Hepatocyte (in vitro differentiated cells): ENCODE results near the gene TNFSF8. TPM values are rescaled to one million over a fixed set of nuclear protein-coding genes. Genes with fewer than 3 reads are reported as not detected.

ENCODE experiments used
- DNase-seq: peaks from one replicate; pipeline ENCODE4 v3.0.0-alpha.2; 2016; ENCODE audit warnings: low spot score
- H2AFZ ChIP-seq: fragments of 200-600 bp; sonication (generic); 2 replicates; pipeline ENCODE4 v1.6.0; 2016; ENCODE audit warnings: antibody characterized with exemption, mild to moderate bottlenecking
- H3K27ac ChIP-seq: fragments of 200-600 bp; sonication (generic); 2 replicates; pipeline ENCODE4 v1.5.1; 2016; ENCODE audit warnings: mild to moderate bottlenecking
- H3K27me3 ChIP-seq: fragments of 200-600 bp; sonication (generic); 2 replicates; pipeline ENCODE4 v1.6.1; 2016
- H3K36me3 ChIP-seq: fragments of 200-600 bp; sonication (generic); replicated peaks from 2 replicates; pipeline ENCODE4 v1.5.1; 2016; ENCODE audit warnings: low read depth; ENCODE audit not compliant: insufficient read depth
- H3K4me1 ChIP-seq: fragments of 200-600 bp; sonication (generic); 2 replicates; pipeline ENCODE4 v1.5.1; 2016; ENCODE audit warnings: mild to moderate bottlenecking, moderate library complexity; ENCODE audit not compliant: insufficient read depth
- H3K4me2 ChIP-seq: fragments of 200-600 bp; sonication (generic); 2 replicates; pipeline ENCODE4 v1.6.0; 2016
- H3K4me3 ChIP-seq: fragments of 200-600 bp; sonication (generic); 2 replicates; pipeline ENCODE4 v1.5.1; 2016; ENCODE audit warnings: mild to moderate bottlenecking
- H3K79me2 ChIP-seq: fragments of 200-600 bp; sonication (generic); 2 replicates; pipeline ENCODE4 v1.6.0; 2017; ENCODE audit warnings: mild to moderate bottlenecking
- H3K9me2 ChIP-seq: fragments of 200-600 bp; sonication (generic); replicated peaks from 2 replicates; pipeline ENCODE4 v1.6.0; 2017; ENCODE audit warnings: mild to moderate bottlenecking; ENCODE audit not compliant: insufficient read depth
- H3K9me3 ChIP-seq: fragments of 200-600 bp; sonication (generic); 2 replicates; pipeline ENCODE4 v1.5.1; 2016; ENCODE audit warnings: low read depth, mild to moderate bottlenecking
- H4K20me1 ChIP-seq: fragments of 200-600 bp; sonication (generic); 2 replicates; pipeline ENCODE4 v1.6.0; 2016; ENCODE audit warnings: mild to moderate bottlenecking; ENCODE audit not compliant: insufficient read depth, poor library complexity, severe bottlenecking
- EZH2 ChIP-seq: fragments of 200-600 bp; sonication (generic); IDR thresholded peaks from 2 replicates; pipeline ENCODE4 v1.6.1; 2016; ENCODE audit warnings: antibody characterized with exemption, mild to moderate bottlenecking, borderline replicate concordance
- EZH2phosphoT487 ChIP-seq: fragments of 200-600 bp; sonication (generic); IDR thresholded peaks from one replicate; pipeline ENCODE4 v1.6.1; 2018; ENCODE audit warnings: antibody characterized with exemption, mild to moderate bottlenecking, low read depth, moderate library complexity; ENCODE audit not compliant: unreplicated experiment, severe bottlenecking
- WGBS: methylation state at CpG from one replicate; pipeline ENCODE4 v1.1.6; 2016; ENCODE audit warnings: low lambda C conversion rate; ENCODE audit errors: missing lambda C conversion rate; 5-methylcytosine and 5-hydroxymethylcytosine counted together
- polyA plus RNA-seq: library from polyadenylated mRNA; unstranded; fragments of >200 nt; fragmentation: Nextera tagmentation; extraction: Ambion mirVana; gene quantifications from 2 replicates; pipeline ENCODE4 v1.2.1, GENCODE V29; 2016
- total RNA-seq: library from RNA; depleted of rRNA; stranded (reverse); fragments of >200 nt; gene quantifications from 2 replicates; pipeline ENCODE4 v1.2.3, GENCODE V29; 2014
- TF ChIP-seq, protein P1 (sequence below): fragments of 200-600 bp; sonication (generic); IDR thresholded peaks from 2 replicates; pipeline ENCODE4 v1.5.1; 2016; ENCODE audit warnings: antibody characterized with exemption, mild to moderate bottlenecking; ENCODE audit not compliant: poor library complexity

Gene TNFSF8
- total and polyA plus RNA-seq, 2 experiments from 2014 or later: not detected

GRCh38 chr9:114913217-114913616 is 17.2 kb downstream of the TNFSF8 start:
- DNase-seq: no peak
- WGBS: 81% methylated on average over 5 of the region's 5 CpGs
- H3K4me3 ChIP-seq: no peak overlapping the region
- no peak overlapping the region for H2AFZ ChIP-seq
- no peak for TF ChIP-seq EZH2phosphoT487
- no peak for TF ChIP-seq EZH2
- TF ChIP-seq, protein P1, sequence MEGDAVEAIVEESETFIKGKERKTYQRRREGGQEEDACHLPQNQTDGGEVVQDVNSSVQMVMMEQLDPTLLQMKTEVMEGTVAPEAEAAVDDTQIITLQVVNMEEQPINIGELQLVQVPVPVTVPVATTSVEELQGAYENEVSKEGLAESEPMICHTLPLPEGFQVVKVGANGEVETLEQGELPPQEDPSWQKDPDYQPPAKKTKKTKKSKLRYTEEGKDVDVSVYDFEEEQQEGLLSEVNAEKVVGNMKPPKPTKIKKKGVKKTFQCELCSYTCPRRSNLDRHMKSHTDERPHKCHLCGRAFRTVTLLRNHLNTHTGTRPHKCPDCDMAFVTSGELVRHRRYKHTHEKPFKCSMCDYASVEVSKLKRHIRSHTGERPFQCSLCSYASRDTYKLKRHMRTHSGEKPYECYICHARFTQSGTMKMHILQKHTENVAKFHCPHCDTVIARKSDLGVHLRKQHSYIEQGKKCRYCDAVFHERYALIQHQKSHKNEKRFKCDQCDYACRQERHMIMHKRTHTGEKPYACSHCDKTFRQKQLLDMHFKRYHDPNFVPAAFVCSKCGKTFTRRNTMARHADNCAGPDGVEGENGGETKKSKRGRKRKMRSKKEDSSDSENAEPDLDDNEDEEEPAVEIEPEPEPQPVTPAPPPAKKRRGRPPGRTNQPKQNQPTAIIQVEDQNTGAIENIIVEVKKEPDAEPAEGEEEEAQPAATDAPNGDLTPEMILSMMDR: no peak
- no peaks in the 10 kb centered on the region for H3K9me3 ChIP-seq
- peaks cover 10% of the 10 kb centered on the region for H3K4me1 ChIP-seq
- H3K27ac ChIP-seq: no peak overlapping the region
- H3K9me2 ChIP-seq: no peaks in the 10 kb centered on the region
- no peaks in the 10 kb centered on the region for H3K27me3 ChIP-seq
- H4K20me1 ChIP-seq: no peaks in the 10 kb centered on the region
- H3K79me2 ChIP-seq: no peaks in the 10 kb centered on the region
- no peaks in the 10 kb centered on the region for H3K36me3 ChIP-seq
- no peak overlapping the region for H3K4me2 ChIP-seq

DNA sequence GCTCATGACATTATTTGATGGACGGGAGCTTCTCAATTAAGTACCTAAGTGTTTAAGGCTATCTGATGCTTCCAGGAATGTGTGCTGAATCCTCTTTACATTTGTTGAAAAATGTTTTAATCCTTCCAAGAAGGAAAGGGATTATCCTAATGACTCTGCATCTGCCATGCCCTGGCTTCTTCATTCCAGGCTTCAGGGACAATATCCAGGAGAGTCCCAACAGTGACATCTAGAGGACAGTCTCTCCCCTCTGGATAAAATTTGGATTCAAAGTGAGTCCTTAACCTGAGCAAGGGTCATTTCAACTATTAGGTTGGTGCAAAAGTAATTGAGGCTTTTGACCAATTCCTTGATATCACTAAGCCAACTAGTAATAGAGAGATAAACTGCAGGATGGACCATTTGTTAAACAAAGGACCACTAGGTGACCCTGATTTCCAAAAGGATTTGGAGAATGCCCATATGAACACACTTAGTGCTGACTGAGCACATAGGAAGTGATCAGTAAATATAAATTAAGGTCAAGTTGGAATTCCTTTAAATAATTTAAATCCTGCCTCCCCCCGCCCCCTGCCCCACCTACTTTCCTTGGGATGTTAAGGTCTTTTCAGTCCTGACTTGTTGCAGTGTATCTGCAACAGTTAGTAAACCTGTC is 19.1 kb downstream of the TNFSF8 start:
- Histone ChIP-seq H3K4me3 (no peak overlapping the region), H3K27ac (no peak overlapping the region), H3K27me3 (no peaks in the 10 kb centered on the region), H3K9me2 (no peaks in the 10 kb centered on the region), H2AFZ (no peak overlapping the region), H3K79me2 (no peaks in the 10 kb centered on the region), H3K9me3 (no peaks in the 10 kb centered on the region), H3K4me1 (peaks cover 11% of the 10 kb centered on the region), H4K20me1 (no peaks in the 10 kb centered on the region), H3K36me3 (no peaks in the 10 kb centered on the region), H3K4me2 (no peak overlapping the region)
- TF ChIP-seq EZH2phosphoT487: no peak
- TF ChIP-seq, protein P1: peak; percentile 78
- TF ChIP-seq EZH2: no peak
- DNase-seq: peak; percentile 68
- 30% methylated on average over 2 of the region's 2 CpGs for WGBS

- H3K27me3 ChIP-seq: no peaks in the 10 kb centered on the region
- WGBS: 91% methylated on average over 4 of the region's 4 CpGs
- no peaks in the 10 kb centered on the region for H3K79me2 ChIP-seq
- no peaks in the 10 kb centered on the region for H3K36me3 ChIP-seq
- no peaks in the 10 kb centered on the region for H4K20me1 ChIP-seq
- H3K9me3 ChIP-seq: no peaks in the 10 kb centered on the region
- H3K4me2 ChIP-seq: no peak overlapping the region
- no peaks in the 10 kb centered on the region for H3K9me2 ChIP-seq
- TF ChIP-seq EZH2phosphoT487 (no peak), EZH2 (no peak)
- TF ChIP-seq, protein P1: no peak
- H2AFZ ChIP-seq: no peak overlapping the region
- no peak for DNase-seq
- H3K27ac ChIP-seq: no peak overlapping the region
- H3K4me1 ChIP-seq: peaks cover 11% of the 10 kb centered on the region
- H3K4me3 ChIP-seq: no peak overlapping the region
Measured at GRCh38 chr9:114910541-114910940, 19.9 kb downstream of the TNFSF8 start.
